HG03565 (cell line): ENCODE data around the gene RBM19.

Source experiments
- ATAC-seq: cut with Tn5 transposase; IDR thresholded peaks from one replicate; pipeline ENCODE4 v1.9.1; 2021; ENCODE audit warnings: mild to moderate bottlenecking, moderate library complexity; ENCODE audit not compliant: unreplicated experiment

Gene RBM19

DNA sequence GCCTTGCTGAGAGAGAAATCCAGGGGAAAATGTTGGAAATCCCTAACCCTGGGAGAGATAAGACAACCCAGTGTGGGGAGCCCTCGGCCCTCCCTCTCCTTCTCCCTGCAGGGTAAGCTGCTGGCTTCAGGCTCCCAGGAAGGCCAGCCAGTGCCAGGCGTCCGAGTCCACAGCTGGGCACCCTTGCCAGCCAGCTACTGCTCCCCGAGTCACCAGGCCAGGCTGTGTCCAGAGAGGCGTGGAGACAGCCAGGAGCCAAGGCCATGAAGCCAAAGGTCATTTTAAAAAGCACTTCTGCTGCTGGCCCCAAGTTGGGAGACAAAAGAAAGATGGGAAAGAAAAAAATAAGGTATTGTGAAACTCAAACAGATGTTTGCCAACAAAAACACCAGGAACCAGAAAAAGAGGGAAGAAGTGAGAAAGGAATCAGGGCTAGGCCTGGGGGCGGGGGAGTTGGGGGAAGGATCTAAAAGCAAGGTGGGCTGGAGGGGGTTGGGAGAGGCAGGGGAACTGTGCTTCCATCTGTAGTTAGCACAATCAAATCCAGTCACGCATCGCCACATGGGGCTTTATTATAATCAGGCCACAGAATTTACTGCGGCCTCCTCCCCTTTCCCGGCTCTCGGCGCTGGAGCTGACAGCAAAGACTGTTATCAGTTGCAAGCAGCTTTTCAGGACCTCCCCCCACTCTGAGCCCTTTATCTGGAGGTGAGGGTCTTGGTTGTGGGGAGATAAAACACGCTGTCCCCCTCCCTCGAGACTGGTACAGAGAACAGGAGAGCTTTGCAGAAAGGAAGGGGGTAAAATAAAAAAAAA lies 33.5 kb downstream of the RBM19 start:
- ATAC-seq: no peak

DNA sequence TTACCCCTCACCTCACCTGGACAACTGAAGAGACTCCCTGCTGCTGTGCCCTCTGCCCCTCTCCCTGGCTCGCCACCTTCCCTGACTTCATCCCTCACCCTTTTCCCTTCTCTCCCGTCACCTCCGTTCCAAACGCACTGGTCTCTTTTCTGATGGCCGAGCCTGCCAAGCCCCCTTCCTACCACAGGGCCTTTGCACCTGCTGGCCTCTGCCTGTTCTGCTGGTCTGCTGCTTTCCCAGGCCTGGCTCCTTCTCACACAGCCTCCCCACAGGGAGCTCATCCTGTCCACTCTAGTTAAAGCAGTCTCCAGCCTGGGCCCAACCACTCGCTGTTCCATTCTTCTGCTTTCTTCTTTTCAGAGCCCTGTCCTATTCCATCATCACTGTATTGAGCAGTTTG lies 34.6 kb downstream of the RBM19 start:
- ATAC-seq: no peak

DNA sequence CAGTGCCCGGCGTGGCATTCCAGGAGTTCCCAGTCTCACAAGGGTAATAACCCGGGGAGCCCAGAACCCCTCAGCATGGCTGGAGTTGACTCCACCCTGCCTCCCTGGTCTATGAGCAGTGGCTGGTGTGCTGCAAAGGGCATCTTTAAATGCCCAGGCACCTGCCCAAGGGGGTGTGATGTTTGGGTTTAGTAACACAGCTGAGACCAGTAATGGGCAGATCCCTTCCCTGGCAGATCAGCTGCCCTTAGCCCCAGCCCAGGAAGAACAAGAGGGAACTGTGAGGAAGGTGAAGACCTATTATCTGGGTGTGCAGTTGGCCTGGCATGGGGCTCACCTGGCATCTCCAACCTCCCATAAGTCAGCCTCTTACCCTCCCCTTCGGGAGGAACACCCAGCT lies 35.9 kb downstream of the RBM19 start:
- ATAC-seq: no peak

DNA sequence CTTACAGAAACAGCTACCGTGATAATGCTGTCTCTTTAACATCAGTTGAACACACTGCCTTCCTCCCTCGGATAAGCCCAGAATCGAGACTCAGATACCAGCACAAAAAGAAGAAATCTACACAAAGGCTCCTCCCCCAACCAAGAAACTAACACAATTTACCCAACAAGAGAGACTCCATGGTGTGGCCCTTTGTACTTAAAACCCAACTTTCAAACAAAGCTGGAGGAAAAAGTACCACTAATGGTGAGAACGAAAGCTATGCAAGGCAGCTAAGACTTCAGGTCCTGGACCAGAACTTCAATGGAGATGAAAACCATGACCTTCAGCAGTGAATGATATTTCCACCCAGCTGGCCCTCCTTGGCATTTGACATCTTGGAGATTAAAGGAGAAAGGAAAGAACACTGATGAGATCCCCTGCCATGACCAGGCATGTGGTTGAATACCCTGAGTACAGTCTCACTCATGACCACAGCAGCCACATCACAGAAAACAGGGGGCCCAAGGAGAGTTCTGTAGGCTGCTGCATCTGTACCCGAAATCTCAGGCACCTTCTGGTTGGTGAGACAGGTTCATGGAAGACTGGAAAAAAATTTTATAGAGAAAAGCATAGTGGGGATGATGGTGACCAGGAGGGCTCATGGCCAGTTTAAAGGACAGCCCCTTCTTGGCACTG lies 36.7 kb downstream of the RBM19 start:
- ATAC-seq: no peak

DNA sequence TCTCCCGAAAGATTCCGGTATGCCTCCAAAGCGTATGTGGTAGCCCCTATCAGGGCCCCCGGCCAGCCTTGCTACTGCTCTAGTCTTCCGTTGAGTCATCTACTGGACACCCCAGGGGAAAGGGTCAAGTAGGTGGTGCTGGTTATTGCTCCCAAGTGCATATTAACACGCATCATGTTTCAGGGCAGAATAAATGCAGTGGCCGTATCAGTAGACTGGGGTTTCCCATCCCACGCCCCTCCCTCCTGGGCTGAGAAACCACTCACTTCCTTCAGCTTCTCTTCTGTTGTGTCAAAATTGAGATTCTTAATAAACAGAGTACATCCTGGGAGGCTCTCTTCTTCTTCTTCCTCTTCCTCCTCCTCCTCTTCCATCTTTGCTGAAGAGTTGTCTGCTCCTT lies 39.3 kb downstream of the RBM19 start:
- no peak for ATAC-seq

DNA sequence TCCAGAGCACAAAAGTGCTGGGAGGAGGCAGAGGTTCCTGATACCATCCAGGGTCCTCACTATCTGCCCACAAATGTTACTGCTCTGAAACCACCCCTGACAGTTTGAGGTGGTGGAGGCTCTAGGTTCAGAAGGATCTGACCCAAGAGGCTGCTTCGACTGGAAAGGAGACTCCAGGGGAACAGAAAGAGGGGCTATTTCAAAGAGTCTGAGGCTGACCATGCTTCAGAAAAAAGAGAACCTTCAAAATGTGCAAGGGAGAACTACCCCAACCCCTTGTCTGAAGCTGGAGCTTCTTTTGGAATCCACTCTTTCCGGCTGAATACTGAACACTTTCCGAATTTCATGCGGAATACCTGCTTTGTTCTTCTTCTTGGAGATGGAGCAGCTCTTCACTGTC lies 41.8 kb downstream of the RBM19 start:
- no peak for ATAC-seq

DNA sequence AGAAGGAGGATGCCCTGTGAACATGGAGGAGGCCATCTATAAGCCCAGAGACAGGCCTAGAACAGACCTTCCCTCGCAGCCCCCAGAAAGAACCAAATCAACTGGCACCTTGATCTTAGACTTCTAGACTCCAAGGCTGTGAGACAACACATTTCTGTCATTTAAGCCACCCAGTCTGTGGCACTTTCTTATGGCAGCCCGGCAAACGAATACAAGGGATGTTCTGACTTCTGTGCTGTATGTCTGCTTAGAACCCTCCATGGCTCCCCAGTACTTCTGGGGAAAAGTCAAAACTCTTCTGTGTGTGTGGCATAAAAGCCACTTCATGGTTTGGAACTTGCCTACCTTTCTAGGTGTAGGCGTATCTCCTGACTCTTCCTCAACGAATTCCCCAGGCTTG lies 42.9 kb downstream of the RBM19 start:
- no peak for ATAC-seq

DNA sequence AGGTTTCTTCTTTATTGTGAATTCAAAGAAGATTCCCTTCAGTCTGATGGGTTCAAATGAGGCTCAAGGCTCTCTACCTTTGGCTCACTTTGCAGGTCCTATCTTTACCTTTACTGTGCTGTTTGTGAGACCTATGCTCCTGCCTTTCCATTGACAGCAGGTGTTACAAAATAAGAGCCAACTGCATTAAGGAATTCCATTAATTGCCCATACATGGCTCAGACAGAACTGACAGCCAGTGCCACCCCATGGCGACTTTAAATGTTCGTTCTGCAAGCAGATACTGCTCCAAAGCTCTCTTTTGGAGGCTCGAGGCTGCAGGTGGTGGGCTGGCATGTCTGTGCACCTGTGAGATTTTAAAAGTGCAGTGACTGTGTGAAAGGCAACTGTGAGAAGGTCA lies 44.7 kb downstream of the RBM19 start:
- ATAC-seq: no peak

DNA sequence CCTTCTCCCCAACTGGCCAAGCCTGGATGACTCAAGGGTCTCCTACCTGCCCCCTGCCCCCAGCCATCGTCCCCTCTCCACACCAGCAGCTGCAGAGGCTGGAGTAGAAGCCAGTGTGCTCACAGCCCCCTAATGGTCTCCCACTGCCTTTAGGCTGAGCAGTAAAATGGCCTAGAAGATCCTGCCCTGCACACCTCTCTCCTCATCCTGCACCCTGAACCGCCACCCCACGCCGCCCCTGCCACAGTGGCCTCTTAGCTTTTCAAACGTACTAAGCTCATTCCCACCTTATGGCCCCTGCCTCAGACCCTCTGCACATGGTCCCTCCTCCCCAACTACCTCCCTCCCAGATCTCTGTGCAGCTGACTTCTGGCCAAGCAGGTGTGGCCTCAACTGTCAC lies 46.3 kb downstream of the RBM19 start:
- no peak for ATAC-seq

DNA sequence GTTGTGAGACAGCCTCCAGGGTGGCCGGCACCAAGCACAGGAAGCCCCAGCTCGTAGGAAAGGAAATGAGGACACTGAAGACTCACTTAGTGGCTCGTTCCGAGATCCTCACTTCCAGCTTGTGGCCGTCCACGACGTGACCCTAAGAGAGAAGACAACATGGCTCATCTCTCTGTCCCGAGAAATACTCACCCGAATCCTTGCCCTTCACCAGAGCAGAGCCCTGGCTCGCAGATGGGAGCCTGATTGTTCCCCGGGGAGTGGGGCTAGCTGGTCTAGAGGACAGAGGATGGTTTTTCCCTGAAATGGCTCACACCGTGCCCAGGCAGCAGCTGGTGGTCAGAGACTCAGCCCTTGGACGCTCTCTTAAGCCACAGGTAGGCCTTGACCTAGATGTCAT lies 47.8 kb downstream of the RBM19 start:
- ATAC-seq: no peak

DNA sequence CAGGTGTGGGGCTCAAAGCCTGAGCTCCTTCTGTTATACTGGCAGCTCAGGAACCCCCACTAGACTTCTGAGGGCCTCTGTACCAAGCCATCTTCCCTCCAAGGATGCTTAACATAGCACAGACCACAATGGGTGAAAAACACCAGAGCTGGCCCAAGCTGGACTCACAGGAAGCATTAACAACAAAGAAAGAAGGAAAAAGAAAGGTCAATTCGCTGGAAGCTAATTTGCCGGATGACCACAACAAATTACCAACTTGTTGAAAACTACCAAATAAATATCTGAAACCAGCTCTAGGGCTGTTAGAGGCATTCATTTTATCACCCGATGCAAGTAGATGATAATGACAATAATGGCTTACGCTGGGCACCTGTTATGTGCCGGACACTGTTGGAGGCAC lies 48.7 kb downstream of the RBM19 start:
- no peak for ATAC-seq

DNA sequence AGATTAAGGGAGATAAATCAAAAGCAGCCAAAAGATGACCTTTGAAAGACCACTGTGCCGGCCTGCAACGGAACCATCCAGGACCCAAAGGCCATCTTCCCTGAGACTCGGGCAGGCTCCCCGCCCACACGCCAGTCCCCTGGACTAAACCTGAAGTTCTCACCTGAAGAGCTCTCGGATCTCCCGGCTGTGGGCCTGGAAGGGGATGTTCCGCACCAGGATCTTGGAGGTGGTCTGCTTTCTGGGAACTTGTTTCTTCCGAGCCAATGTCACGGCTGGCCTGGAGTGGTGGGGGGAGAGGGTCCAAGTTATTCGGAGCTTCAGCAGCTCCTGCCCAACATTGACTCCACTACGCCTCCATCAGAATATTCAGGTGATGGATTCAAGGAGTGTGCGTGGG lies 51.3 kb downstream of the RBM19 start:
- no peak for ATAC-seq

DNA sequence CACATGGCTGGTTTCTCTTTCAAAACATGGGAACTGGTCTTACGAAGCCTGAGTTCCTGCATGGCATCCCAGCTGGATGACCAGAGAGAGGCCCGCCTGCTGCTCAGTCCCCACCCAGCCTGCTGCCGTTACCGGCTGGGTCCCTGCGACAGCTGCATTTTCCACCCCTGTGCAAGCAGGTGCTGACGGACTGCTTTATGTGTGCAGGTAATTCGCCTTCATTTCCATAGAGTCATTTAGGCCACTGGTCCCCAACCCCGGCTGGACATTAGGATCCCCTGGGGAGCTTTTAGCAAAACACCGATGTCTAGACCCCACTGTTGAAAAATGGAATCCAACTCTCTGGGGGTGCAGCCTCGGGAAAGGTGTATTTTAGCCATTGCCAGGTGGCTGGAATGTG lies 51.9 kb downstream of the RBM19 start:
- no peak for ATAC-seq

DNA sequence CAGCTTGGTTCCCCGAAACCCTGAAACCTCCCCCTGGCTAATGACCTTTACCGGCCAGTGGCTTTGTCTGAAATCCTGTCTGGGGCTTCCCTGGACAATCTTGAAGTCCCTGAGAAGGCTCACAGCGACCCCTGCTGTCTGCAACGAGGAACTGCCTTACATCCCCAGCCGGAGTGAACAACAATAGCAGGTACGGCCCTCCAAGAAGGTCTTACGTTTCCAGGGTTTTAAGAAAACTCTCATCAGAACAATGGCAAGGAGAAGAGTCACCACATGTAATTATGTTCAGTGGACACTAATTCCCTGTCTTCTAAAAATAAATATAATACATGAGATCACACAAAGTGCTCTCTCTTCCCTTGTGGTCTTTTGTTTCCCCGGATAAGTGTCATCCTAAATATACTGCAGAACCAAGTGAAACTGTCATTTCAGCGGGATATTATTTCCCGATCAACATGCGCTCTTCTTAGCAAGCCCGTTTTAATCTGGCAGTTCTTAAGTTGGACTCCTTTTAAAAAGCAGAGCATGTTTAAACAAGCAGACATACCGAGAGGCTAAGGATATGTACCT lies 53.3 kb downstream of the RBM19 start:
- ATAC-seq: peak; percentile 45

DNA sequence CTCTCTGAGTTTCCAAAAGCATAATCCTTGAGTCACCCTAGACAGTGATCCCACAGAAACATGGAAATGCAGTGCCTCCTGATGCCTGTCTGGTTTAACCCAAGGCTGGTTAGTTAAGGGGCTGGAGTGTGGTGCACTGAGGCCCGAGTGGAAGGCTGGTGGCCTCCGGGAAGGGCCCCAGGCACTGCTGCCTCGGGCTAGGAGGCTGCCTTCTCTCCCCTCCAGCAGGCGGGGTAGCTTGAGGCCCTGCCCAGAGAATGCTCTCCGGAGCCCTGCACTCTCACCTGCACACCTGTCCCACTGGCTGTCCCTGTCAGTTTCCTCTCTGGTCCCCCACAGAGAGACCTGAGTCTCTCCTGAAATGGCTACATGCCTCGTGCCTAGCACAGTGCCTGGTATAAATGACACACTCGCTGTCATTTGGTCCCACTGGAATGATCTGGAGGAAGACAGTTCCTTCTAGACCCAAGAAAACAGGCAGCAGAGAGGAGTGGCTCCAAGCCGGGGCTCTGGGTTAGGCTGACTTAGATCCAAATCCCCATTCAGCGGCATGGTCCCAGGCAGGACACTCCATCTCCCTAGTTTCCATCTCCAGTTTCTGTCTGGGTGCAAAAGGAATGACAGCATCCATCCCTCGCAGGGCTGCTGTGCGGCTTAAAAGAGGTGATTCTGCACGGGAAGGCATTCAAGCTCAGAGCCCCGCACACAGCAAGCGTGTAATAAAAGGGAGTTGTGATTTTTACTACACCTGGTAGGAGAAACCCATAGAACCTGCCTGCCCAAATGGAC lies 54.0 kb downstream of the RBM19 start:
- no peak for ATAC-seq

DNA sequence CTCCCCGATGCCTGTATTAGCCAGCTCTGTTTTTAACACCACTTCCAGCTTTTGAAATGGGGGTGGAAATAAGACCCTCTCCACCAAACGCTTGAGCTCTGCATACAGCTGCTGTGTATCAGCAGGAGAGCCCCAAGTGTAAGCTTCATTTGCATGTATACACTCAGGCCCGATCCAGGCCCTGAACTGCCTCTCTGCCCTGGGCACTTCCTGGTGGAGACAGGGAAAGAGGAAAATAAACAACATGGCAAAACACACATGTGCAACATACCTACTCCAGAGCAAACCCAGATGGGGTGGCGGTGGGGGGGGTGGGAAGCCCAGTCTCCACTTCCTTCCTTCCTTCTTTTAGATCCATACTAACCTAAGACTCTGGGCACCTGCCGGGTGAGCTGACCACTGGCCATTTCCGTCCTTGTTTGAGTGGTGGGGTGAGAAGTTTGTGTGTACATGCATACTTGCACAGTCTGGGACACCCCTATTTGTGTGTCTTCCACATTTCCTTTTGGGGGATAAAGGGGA lies 55.3 kb downstream of the RBM19 start:
- no peak for ATAC-seq

DNA sequence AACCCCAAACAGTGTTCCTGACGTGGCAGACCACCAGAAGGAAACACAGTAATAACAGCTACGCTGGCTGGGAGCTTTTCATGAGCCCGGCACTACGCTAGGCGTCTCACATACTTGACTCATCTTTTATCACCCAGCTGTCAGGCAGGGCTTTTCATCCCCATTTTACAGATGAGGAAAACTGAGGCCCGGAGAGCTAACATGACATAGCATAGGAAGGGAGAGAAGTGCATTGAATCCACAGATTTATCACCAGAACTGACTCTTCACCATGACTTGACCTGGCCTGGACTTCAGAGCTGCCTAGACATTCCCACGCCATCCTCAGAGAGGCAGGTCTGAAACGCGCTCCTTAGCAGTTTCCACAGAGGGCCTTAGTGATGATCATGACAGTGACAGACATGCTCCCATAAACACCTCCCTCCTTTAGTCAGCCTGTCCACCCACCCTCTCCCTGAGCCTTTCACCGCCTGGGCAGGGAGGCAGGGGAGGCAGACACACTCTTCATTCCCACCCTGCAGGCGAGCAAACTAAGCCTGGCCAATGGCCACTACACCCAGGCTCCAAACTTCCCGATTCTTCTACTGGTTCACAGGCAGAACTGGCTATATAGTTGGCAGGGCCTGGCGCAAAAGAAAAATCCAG lies 56.2 kb downstream of the RBM19 start:
- no peak for ATAC-seq

DNA sequence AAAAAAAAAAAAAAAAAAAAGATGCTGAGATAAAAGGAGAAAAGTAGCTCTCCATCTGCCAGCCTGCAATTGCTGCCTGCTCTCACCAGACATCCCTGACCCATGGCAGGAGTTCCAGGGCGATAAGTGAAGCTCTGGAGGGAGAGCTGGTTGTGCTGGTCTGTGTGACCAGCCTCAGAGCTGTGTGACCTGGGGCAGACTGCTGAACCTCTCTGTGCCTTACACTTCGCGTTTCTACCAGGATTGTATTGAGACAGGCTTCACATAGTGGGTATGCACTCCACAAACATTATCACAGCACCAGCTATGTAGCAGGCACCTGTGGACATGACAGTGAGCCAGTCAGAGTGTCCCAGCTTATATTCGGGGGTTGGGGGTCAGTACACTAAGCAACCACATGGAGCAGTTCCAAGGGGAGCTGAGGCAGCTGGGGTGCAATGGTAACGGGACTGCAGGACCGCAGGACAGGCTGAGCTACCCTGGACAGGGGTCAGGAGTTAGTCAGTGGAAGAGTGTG lies 57.5 kb downstream of the RBM19 start:
- no peak for ATAC-seq

DNA sequence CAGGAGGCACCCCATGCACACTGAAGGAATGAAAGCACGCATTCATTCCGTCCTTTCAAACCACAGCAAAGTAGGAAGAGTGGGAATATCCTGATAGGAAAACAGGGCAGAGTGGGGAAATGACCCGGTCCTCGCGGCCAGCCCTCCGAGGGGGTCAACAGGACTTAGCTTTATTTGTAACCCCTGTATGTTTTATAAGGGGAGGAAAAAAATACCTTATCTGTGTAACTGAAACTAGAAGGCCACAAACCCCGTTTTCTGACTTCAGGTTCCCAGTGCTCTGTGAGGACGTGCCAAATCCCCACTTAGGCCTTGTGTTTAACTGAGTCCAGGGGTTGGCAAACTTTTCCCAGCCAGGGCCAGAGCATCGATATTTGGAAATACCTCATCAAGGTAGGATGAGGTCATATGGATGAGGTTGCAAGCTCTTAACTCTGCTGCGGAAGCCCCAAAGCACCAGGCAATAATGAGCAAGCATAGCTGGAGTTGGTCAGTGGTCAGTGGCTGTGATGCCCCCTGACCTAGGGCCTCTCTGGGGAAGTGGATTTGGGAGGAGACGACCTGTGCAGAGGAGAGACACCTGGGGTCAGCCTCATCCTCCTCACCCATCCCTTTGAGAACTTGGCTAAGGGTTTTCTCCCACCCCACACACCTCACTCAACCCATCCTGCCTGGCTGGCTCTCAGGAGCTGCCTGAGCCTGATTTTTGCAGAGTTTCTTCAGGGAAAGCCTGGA lies 58.5 kb downstream of the RBM19 start:
- ATAC-seq: no peak
